Fibroblast of the aortic adventitia (primary cell): ENCODE measurements around the gene PAGE2. TPM values are rescaled to one million over a fixed set of nuclear protein-coding genes. Genes with fewer than 3 reads are reported as not detected.
"Not testable (repeated sequence)": the region's sequence is repeated elsewhere in the genome, so short reads cannot be mapped to it uniquely, and the experiment has no call there.

ENCODE experiments used
- DNase-seq: peaks from one replicate; pipeline ENCODE4 v3.0.0-alpha.2; 2010; ENCODE audit warnings: low read depth
- H3K4me3 ChIP-seq: 2 replicates; pipeline ENCODE4 v1.5.1; 2011; ENCODE audit warnings: low read depth, mild to moderate bottlenecking, control low read depth, low read length, moderate library complexity
- CTCF ChIP-seq: IDR thresholded peaks from 2 replicates; pipeline ENCODE4 v1.5.1; 2011; ENCODE audit warnings: mild to moderate bottlenecking, low read length, control low read depth, inconsistent platforms; ENCODE audit not compliant: insufficient read depth
- total RNA-seq: library from RNA; depleted of rRNA; stranded (reverse); fragments of >200 nt; gene quantifications from 2 replicates; pipeline ENCODE4 v1.2.3, GENCODE V29; 2012; ENCODE audit warnings: low replicate concordance

Gene PAGE2
- total RNA-seq, 1 donor: not detected

GRCh38 chrX:55109306-55109705 lies 20.5 kb downstream of the PAGE2 start:
- no peak for TF ChIP-seq CTCF

GRCh38 chrX:55111578-55112254 lies 22.9 kb downstream of the PAGE2 start:
- no peak for TF ChIP-seq CTCF
- no peak for DNase-seq
- H3K4me3 ChIP-seq: no peak overlapping the region

More at GRCh38 chrX:55109306-55109705, 20.5 kb downstream of the PAGE2 start:
- H3K4me3 ChIP-seq: no peak overlapping the region
- peak; percentile 62 for DNase-seq

- not testable (repeated sequence) for H3K4me3 ChIP-seq, DNase-seq
These were observed 27.8 kb downstream of the PAGE2 start for GRCh38 chrX:55116589-55116988.

GRCh38 chrX:55118574-55118973 lies 29.8 kb downstream of the PAGE2 start:
- no peak overlapping the region for H3K4me3 ChIP-seq
- TF ChIP-seq CTCF: no peak
- DNase-seq: no peak

GRCh38 chrX:55119271-55119670 lies 30.5 kb downstream of the PAGE2 start:
- DNase-seq: peak; percentile 6
- H3K4me3 ChIP-seq: no peak overlapping the region
- TF ChIP-seq CTCF: no peak

- H3K4me3 ChIP-seq: no peak overlapping the region
- peak; percentile 40 for DNase-seq
- TF ChIP-seq CTCF: no peak
These were observed 30.9 kb downstream of the PAGE2 start for GRCh38 chrX:55119712-55120111.

GRCh38 chrX:55120761-55121358 lies 32.0 kb downstream of the PAGE2 start:
- H3K4me3 ChIP-seq: no peak overlapping the region
- DNase-seq: peak; percentile 46
- no peak for TF ChIP-seq CTCF
